Measurements from ENCODE around the gene PRICKLE4.
A peak's percentile ranks its signal among the peaks of the same experiment; 100 is the strongest.

PRICKLE4 gene

GRCh38 chr6:41774841-41775240 is 5.7 kb upstream of the PRICKLE4 start:
- no peak for DNase-seq

GRCh38 chr6:41775293-41775882 is 5.2 kb upstream of the PRICKLE4 start:
- no peak for DNase-seq

GRCh38 chr6:41777551-41778285 is 2.9 kb upstream of the PRICKLE4 start:
- no peak for DNase-seq

GRCh38 chr6:41778895-41779294 is 1.7 kb upstream of the PRICKLE4 start:
- DNase-seq = no peak

- DNase-seq = no peak
Measured at GRCh38 chr6:41779336-41779735, 1.2 kb upstream of the PRICKLE4 start.

- peak; percentile 98 to 99 (median 98) for DNase-seq
Measured at GRCh38 chr6:41779788-41780550, 613 bp upstream of the PRICKLE4 start, which contains the start of gene FRS3. FRS3 (minus strand) TSS chr6:41779900; CDS start chr6:41776987, 2,913 bp downstream.

GRCh38 chr6:41781366-41781730 is 766 bp downstream of the PRICKLE4 start:
- no peak for DNase-seq

- no peak for DNase-seq
Measured at GRCh38 chr6:41783106-41783780, 2.7 kb downstream of the PRICKLE4 start.

- DNase-seq = no peak
Measured at GRCh38 chr6:41784581-41785171, 4.1 kb downstream of the PRICKLE4 start.

GRCh38 chr6:41785254-41785653 is 4.7 kb downstream of the PRICKLE4 start:
- DNase-seq = no peak

- DNase-seq = no peak
Measured at GRCh38 chr6:41785689-41786450, 5.3 kb downstream of the PRICKLE4 start.

- peak; percentile 75 to 86 (median 84) for DNase-seq
Measured at GRCh38 chr6:41786451-41787218, 6.1 kb downstream of the PRICKLE4 start.

- DNase-seq = peak; percentile 85 to 91 (median 90)
Measured at GRCh38 chr6:41787219-41787917, 6.8 kb downstream of the PRICKLE4 start, which contains the start of gene TOMM6. TOMM6 (plus strand) TSS chr6:41787694; CDS start chr6:41787698, 4 bp downstream.

- DNase-seq = no peak
Measured at GRCh38 chr6:41789390-41789724, 8.8 kb downstream of the PRICKLE4 start.

GRCh38 chr6:41790045-41790444 is 9.5 kb downstream of the PRICKLE4 start:
- no peak for DNase-seq

GRCh38 chr6:41791305-41791704 is 10.7 kb downstream of the PRICKLE4 start:
- no peak for DNase-seq

- DNase-seq = no peak
Measured at GRCh38 chr6:41791984-41792383, 11.4 kb downstream of the PRICKLE4 start.

- DNase-seq = no peak
Measured at GRCh38 chr6:41796474-41796873, 15.9 kb downstream of the PRICKLE4 start.

- DNase-seq = no peak
Measured at GRCh38 chr6:41798901-41799558, 18.4 kb downstream of the PRICKLE4 start.

GRCh38 chr6:41799559-41799911 is 19.0 kb downstream of the PRICKLE4 start:
- DNase-seq = no peak
